Erythroblast (primary cell): ENCODE results near the gene SPOCK1.

Experiments used
- GATA1 ChIP-seq: IDR thresholded peaks from 2 replicates; pipeline ENCODE4 v1.6.1; 2011; ENCODE audit warnings: low read depth, mild to moderate bottlenecking, control low read depth, low read length, moderate library complexity
- POLR2A ChIP-seq: IDR thresholded peaks from 2 replicates; pipeline ENCODE4 v1.6.1; 2011; ENCODE audit warnings: mild to moderate bottlenecking, low read length

- TF ChIP-seq POLR2A (no peak), GATA1 (no peak)
Observed at GRCh38 chr5:137105351-137106035, 393.6 kb downstream of the SPOCK1 start.
